Measurements from ENCODE around the gene PARP9.

Gene PARP9

DNA sequence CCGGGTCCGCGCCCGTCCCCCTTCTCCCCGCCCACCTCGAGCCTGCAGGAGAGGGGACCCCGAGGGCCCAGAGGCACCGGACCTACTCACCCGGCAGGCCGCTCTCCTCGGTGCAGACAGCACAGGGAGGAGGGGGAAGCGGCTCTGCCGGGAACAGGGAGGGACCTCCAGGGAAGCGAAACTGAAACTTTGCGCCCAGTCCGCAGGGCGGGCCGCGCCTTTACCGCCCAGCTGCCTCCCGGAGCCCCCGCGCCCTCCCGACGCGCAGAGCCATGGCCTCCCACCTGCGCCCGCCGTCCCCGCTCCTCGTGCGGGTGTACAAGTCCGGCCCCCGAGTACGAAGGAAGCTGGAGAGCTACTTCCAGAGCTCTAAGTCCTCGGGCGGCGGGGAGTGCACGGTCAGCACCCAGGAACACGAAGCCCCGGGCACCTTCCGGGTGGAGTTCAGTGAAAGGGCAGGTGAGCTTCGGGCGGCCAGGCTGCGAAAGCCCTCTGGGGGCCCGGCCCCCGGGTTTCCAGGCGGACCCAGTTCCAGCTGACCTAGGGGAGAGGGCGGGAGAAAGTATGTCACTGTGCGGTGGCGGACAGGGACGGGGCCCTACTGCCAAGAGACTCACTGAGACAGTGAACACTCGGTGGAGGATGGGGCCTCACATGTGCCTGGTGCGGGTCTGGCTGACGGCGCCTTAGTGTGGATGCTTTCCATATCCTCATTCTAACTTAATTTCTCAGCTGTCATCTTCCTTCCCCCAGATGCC, at the start of gene PARP9, which contains the start of gene DTX3L:
Gene PARP9 (minus strand): TSS at position 146 of the 758 bp plus-strand sequence. CDS start 4,680 bp downstream, outside the sequence.
Gene DTX3L (plus strand): TSS at position 184 of the 758 bp plus-strand sequence. CDS start 89 bp downstream, at position 273.
- Histone ChIP-seq H4K20me1 (ENCODE audit: insufficient read depth, low read length) (no peaks in the 10 kb centered on the region), H3K79me2 (ENCODE audit: low read length) (no peaks in the 10 kb centered on the region), H3K36me3 (replicated peaks; ENCODE audit: insufficient read depth, low read length) (no peaks in the 10 kb centered on the region), H3K9me3 (replicated peaks; ENCODE audit: insufficient read depth, low read length) (no peaks in the 10 kb centered on the region), H3K4me3 (ENCODE audit: low read length) (peak within 1 kb of the TSS; percentile 65), H3K9ac (ENCODE audit: low read length) (peak within 1 kb of the TSS; percentile 68), H3F3A (ENCODE audit: insufficient read depth, low read length) (no peaks in the 10 kb centered on the region), H3K27ac (ENCODE audit: low read length) (no peak within 1 kb of the TSS), H3K27me3 (replicated peaks; ENCODE audit: insufficient read depth, low read length) (no peaks in the 10 kb centered on the region), H3K4me2 (ENCODE audit: low read depth, low read length) (peak within 1 kb of the TSS; percentile 83), H3K9me2 (replicated peaks; ENCODE audit: insufficient read depth, low read length) (no peaks in the 10 kb centered on the region), H2AFZ (ENCODE audit: low read length) (peak within 1 kb of the TSS; percentile 92), H3K4me1 (ENCODE audit: low read length) (no peaks in the 10 kb centered on the region)
- DNase-seq = peak; percentile 56
- no peak for TF ChIP-seq EZH2 (optimal IDR thresholded peaks at IDR 0.05; ENCODE audit: low read depth, low read length)
- TF ChIP-seq EZH2phosphoT487 (IDR thresholded peaks at IDR 0.05; ENCODE audit: low read length) = no peak
- TF ChIP-seq, protein P1, sequence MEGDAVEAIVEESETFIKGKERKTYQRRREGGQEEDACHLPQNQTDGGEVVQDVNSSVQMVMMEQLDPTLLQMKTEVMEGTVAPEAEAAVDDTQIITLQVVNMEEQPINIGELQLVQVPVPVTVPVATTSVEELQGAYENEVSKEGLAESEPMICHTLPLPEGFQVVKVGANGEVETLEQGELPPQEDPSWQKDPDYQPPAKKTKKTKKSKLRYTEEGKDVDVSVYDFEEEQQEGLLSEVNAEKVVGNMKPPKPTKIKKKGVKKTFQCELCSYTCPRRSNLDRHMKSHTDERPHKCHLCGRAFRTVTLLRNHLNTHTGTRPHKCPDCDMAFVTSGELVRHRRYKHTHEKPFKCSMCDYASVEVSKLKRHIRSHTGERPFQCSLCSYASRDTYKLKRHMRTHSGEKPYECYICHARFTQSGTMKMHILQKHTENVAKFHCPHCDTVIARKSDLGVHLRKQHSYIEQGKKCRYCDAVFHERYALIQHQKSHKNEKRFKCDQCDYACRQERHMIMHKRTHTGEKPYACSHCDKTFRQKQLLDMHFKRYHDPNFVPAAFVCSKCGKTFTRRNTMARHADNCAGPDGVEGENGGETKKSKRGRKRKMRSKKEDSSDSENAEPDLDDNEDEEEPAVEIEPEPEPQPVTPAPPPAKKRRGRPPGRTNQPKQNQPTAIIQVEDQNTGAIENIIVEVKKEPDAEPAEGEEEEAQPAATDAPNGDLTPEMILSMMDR (IDR thresholded peaks at IDR 0.05; ENCODE audit: low read length) = no peak

- peaks cover 10% of the 10 kb centered on the region for H3F3A ChIP-seq (ENCODE audit: insufficient read depth, low read length)
- no peaks in the 10 kb centered on the region for H4K20me1 ChIP-seq (ENCODE audit: insufficient read depth, low read length)
- TF ChIP-seq EZH2phosphoT487 (IDR thresholded peaks at IDR 0.05; ENCODE audit: low read length) (no peak), EZH2 (optimal IDR thresholded peaks at IDR 0.05; ENCODE audit: low read depth, low read length) (no peak)
- TF ChIP-seq, protein P1 (IDR thresholded peaks at IDR 0.05; ENCODE audit: low read length) = no peak
- no peak overlapping the region for H3K27ac ChIP-seq (ENCODE audit: low read length)
- no peak overlapping the region for H3K4me3 ChIP-seq (ENCODE audit: low read length)
- no peaks in the 10 kb centered on the region for H3K9me2 ChIP-seq (replicated peaks; ENCODE audit: insufficient read depth, low read length)
- no peak for DNase-seq
- H3K4me2 ChIP-seq (ENCODE audit: low read depth, low read length) = no peak overlapping the region
- H3K9ac ChIP-seq (ENCODE audit: low read length) = no peak overlapping the region
- no peaks in the 10 kb centered on the region for H3K36me3 ChIP-seq (replicated peaks; ENCODE audit: insufficient read depth, low read length)
- H2AFZ ChIP-seq (ENCODE audit: low read length) = no peak overlapping the region
- no peaks in the 10 kb centered on the region for H3K9me3 ChIP-seq (replicated peaks; ENCODE audit: insufficient read depth, low read length)
- H3K4me1 ChIP-seq (ENCODE audit: low read length) = peaks cover 11% of the 10 kb centered on the region
- no peaks in the 10 kb centered on the region for H3K79me2 ChIP-seq (ENCODE audit: low read length)
- H3K27me3 ChIP-seq (replicated peaks; ENCODE audit: insufficient read depth, low read length) = no peaks in the 10 kb centered on the region
These were observed 48.6 kb upstream of the PARP9 start for GRCh38 chr3:122612696-122613095.

DNA sequence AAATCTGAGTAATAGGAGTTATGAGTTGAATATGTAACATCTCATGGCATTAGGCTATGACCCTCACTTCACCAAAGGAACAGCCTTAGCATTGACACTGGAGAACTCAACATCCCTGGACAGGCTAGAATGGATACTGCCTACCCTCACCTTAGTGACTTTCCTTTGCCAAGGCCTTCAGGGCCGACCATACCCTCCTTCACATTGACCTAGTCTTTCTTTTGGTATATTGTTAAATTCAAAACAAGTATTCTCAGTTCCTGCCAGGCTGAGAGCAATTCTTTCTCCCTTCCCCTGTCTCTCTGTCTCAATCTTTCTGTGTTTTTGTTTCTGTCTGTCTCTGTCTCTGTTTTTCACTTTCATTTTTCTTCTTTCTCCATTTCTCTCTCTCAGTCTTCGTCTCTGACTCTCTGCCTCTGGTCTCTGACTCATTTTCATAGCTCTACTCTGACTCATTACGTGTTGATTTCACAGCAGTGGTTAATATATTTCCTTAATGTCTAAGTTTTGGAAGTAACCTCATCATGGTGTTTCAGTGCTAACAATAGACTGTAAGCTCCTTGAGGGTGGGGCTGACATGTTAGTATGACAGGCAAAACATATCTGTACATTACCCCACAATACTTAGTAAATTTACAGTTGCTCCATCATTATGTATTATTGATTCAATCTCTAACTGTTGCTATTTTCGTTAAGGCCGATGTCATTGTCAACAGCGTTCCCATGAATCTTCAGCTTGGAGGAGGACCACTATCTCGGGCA, 45.9 kb upstream of the PARP9 start:
- H3K9me2 ChIP-seq (replicated peaks; ENCODE audit: insufficient read depth, low read length) = no peaks in the 10 kb centered on the region
- H2AFZ ChIP-seq (ENCODE audit: low read length) = 0 out of 2 replicates have a peak overlapping the region, but pooled peaks have one; percentile 5
- no peaks in the 10 kb centered on the region for H3K36me3 ChIP-seq (replicated peaks; ENCODE audit: insufficient read depth, low read length)
- peak overlapping the region; percentile 47; the same call in 1 of the 2 replicates for H3K4me2 ChIP-seq (ENCODE audit: low read depth, low read length)
- no peak for TF ChIP-seq EZH2phosphoT487 (IDR thresholded peaks at IDR 0.05; ENCODE audit: low read length)
- TF ChIP-seq, protein P1 (IDR thresholded peaks at IDR 0.05; ENCODE audit: low read length) = no peak
- no peak for TF ChIP-seq EZH2 (optimal IDR thresholded peaks at IDR 0.05; ENCODE audit: low read depth, low read length)
- no peak overlapping the region for H3K9ac ChIP-seq (ENCODE audit: low read length)
- no peaks in the 10 kb centered on the region for H3K9me3 ChIP-seq (replicated peaks; ENCODE audit: insufficient read depth, low read length)
- 0 out of 2 replicates have a peak overlapping the region, but pooled peaks have one; percentile 26 for H3K4me3 ChIP-seq (ENCODE audit: low read length)
- H3K27me3 ChIP-seq (replicated peaks; ENCODE audit: insufficient read depth, low read length) = no peaks in the 10 kb centered on the region
- H3K27ac ChIP-seq (ENCODE audit: low read length) = peak overlapping the region; percentile 22; the same call in 1 of the 2 replicates
- peak; percentile 68 for DNase-seq
- H3F3A ChIP-seq (ENCODE audit: insufficient read depth, low read length) = peaks cover 10% of the 10 kb centered on the region
- H4K20me1 ChIP-seq (ENCODE audit: insufficient read depth, low read length) = no peaks in the 10 kb centered on the region
- H3K79me2 ChIP-seq (ENCODE audit: low read length) = no peaks in the 10 kb centered on the region
- peaks cover 7% of the 10 kb centered on the region for H3K4me1 ChIP-seq (ENCODE audit: low read length)

Data from MM.1S (cell line).